ENCODE results near the gene ADCY9. TPM values are rescaled to one million over a fixed set of nuclear protein-coding genes. Genes with fewer than 3 reads are reported as not detected.
"Not testable (repeated sequence)": the region's sequence is repeated elsewhere in the genome, so short reads cannot be mapped to it uniquely, and the experiment has no call there.

The ADCY9 gene
- total RNA-seq, 1 experiment from 2014 or later, result 4.7 TPM

GRCh38 chr16:3945751-3946603, 170.3 kb downstream of the ADCY9 start:
- WGBS (ENCODE audit: extremely low coverage, insufficient read length, low lambda C conversion rate), result no CpG with 5 or more reads among the region's 11 CpGs
- Histone ChIP-seq H3K79me1 (ENCODE audit: insufficient read depth, low read depth, low read length, poor library complexity, severe bottlenecking) (no peaks in the 10 kb centered on the region), H2BK120ac (ENCODE audit: low read depth, low read length, poor library complexity, severe bottlenecking) (no peak overlapping the region), H3K27me3 (ENCODE audit: insufficient read depth, low read length) (no peaks in the 10 kb centered on the region), H3K79me2 (ENCODE audit: insufficient read depth, low read length) (no peaks in the 10 kb centered on the region), H3K56ac (ENCODE audit: insufficient read length, low read depth, low read length) (no peak overlapping the region), H3K23me2 (ENCODE audit: insufficient read length, low read depth, low read length, poor library complexity, severe bottlenecking) (no peaks in the 10 kb centered on the region), H3K23ac (ENCODE audit: insufficient read length, low read depth, low read length) (no peak overlapping the region), H2BK15ac (ENCODE audit: low read depth, low read length) (no peak overlapping the region), H2BK5ac (ENCODE audit: insufficient read length, low read length) (no peak overlapping the region), H3K27ac (ENCODE audit: insufficient read length, low read depth, low read length) (no peak overlapping the region), H2BK20ac (ENCODE audit: low read depth, low read length, poor library complexity, severe bottlenecking) (no peak overlapping the region), H3K14ac (ENCODE audit: insufficient read depth, low read length) (no peak overlapping the region), H3K9me3 (ENCODE audit: control insufficient read depth, low read depth, low read length) (no peaks in the 10 kb centered on the region), H4K20me1 (ENCODE audit: control insufficient read depth, insufficient read depth, insufficient read length) (no peaks in the 10 kb centered on the region), H3K4me1 (ENCODE audit: insufficient read depth, low read length) (no peaks in the 10 kb centered on the region), H3K18ac (ENCODE audit: insufficient read length, low read depth, low read length) (no peak overlapping the region), H3K4ac (ENCODE audit: low read depth, low read length) (no peak overlapping the region), H4K8ac (replicated peaks; ENCODE audit: insufficient read length, low read depth, low read length) (no peak overlapping the region), H2BK12ac (ENCODE audit: insufficient read length, low read depth, low read length) (no peak overlapping the region), H3K9ac (ENCODE audit: extremely low read depth, insufficient read length, low read length) (no peak overlapping the region), H4K5ac (ENCODE audit: insufficient read length, low read depth, low read length) (no peak overlapping the region), H4K91ac (ENCODE audit: insufficient read length, low read depth, low read length) (no peak overlapping the region), H3T11ph (ENCODE audit: low read length) (no peak overlapping the region), H2AK5ac (ENCODE audit: insufficient read length, low read length) (no peak overlapping the region), H3K4me2 (ENCODE audit: insufficient read depth, insufficient read length, low read length) (no peak overlapping the region), H2AFZ (ENCODE audit: low read length) (no peak overlapping the region)
- TF ChIP-seq CTCF (conservative IDR thresholded peaks at IDR 0.05), result no peak
- Mint-ChIP-seq H3K4me1 (no peaks in the 10 kb centered on the region), H3K27ac (no peak overlapping the region), H3K9me3 (peaks cover 9 to 16% of the 10 kb centered on the region in 2 experiments), H3K27me3 (ENCODE audit: low read depth) (peaks cover 4% of the 10 kb centered on the region), H3K4me3 (no peak overlapping the region), H3K36me3 (ENCODE audit: insufficient read depth in 1 of 3, low read depth in 3 of 3) (peaks cover 0 to 6% (median 0%) of the 10 kb centered on the region in 3 experiments; a peak in 2 of 7 replicates)
- DNase-seq, result no peak

GRCh38 chr16:3944457-3944856, 171.8 kb downstream of the ADCY9 start:
- H2BK15ac ChIP-seq (ENCODE audit: low read depth, low read length); H3K4me2 ChIP-seq (ENCODE audit: insufficient read depth, insufficient read length, low read length); H3K27ac Mint-ChIP-seq; H3K27me3 ChIP-seq (ENCODE audit: insufficient read depth, low read length); H2AFZ ChIP-seq (ENCODE audit: low read length); H4K91ac ChIP-seq (ENCODE audit: insufficient read length, low read depth, low read length); H3K27ac ChIP-seq (ENCODE audit: insufficient read length, low read depth, low read length); H3K4me3 Mint-ChIP-seq; H2BK20ac ChIP-seq (ENCODE audit: low read depth, low read length, poor library complexity, severe bottlenecking); H2BK5ac ChIP-seq (ENCODE audit: insufficient read length, low read length); H4K5ac ChIP-seq (ENCODE audit: insufficient read length, low read depth, low read length); H3K14ac ChIP-seq (ENCODE audit: insufficient read depth, low read length); H3K56ac ChIP-seq (ENCODE audit: insufficient read length, low read depth, low read length); H3K4me1 Mint-ChIP-seq; H2BK12ac ChIP-seq (ENCODE audit: insufficient read length, low read depth, low read length); H3K4ac ChIP-seq (ENCODE audit: low read depth, low read length); H4K8ac ChIP-seq (replicated peaks; ENCODE audit: insufficient read length, low read depth, low read length); H3T11ph ChIP-seq (ENCODE audit: low read length); H4K20me1 ChIP-seq (ENCODE audit: control insufficient read depth, insufficient read depth, insufficient read length); DNase-seq; H3K9me3 ChIP-seq (ENCODE audit: control insufficient read depth, low read depth, low read length); H2BK120ac ChIP-seq (ENCODE audit: low read depth, low read length, poor library complexity, severe bottlenecking); H3K23me2 ChIP-seq (ENCODE audit: insufficient read length, low read depth, low read length, poor library complexity, severe bottlenecking); H3K79me1 ChIP-seq (ENCODE audit: insufficient read depth, low read depth, low read length, poor library complexity, severe bottlenecking); H3K79me2 ChIP-seq (ENCODE audit: insufficient read depth, low read length); H3K23ac ChIP-seq (ENCODE audit: insufficient read length, low read depth, low read length); H2AK5ac ChIP-seq (ENCODE audit: insufficient read length, low read length); H3K27me3 Mint-ChIP-seq (ENCODE audit: low read depth); H3K9ac ChIP-seq (ENCODE audit: extremely low read depth, insufficient read length, low read length); H3K18ac ChIP-seq (ENCODE audit: insufficient read length, low read depth, low read length); H3K4me1 ChIP-seq (ENCODE audit: insufficient read depth, low read length); H3K36me3 Mint-ChIP-seq (ENCODE audit: insufficient read depth in 1 of 3, low read depth in 3 of 3): not testable (repeated sequence)
- no CpG with 5 or more reads among the region's 2 CpGs for WGBS (ENCODE audit: extremely low coverage, insufficient read length, low lambda C conversion rate)
- H3K9me3 Mint-ChIP-seq, result peaks cover 9 to 16% of the 10 kb centered on the region in 2 experiments

Data from H9 (cell line).